Spleen (tissue), 11 donors: Measurements from ENCODE around the gene SPOP. TPM values are rescaled to one million over a fixed set of nuclear protein-coding genes. Genes with fewer than 3 reads are reported as not detected.

Experiments used
- DNase-seq: peaks from one replicate; pipeline ENCODE4 v3.0.0-alpha.2; 2020
- H3K27ac ChIP-seq, 8 donors: fragments of 200-600 bp; sonication (generic) in 7 of 8; 1 replicate in 4 of 8; 2 replicates in 4 of 8; pipeline versions ENCODE4 v1.5.0 to v1.8.0; 2016 to 2021; ENCODE audit warnings: inconsistent platforms in 4 of 8, mild to moderate bottlenecking in 4 of 8, moderate library complexity in 1 of 8
- H3K27me3 ChIP-seq, 7 donors: fragments of 200-600 bp; sonication (generic) in 6 of 7; replicated peaks in 1 of 7; 1 replicate in 4 of 7; 2 replicates in 3 of 7; pipeline versions ENCODE4 v1.5.0 to v1.8.0; 2016 to 2021; ENCODE audit warnings: inconsistent platforms in 3 of 7, mild to moderate bottlenecking in 1 of 7
- H3K36me3 ChIP-seq, 6 donors: fragments of 200-600 bp; sonication (generic) in 5 of 6; 1 replicate in 4 of 6; 2 replicates in 2 of 6; pipeline versions ENCODE4 v1.5.0 to v1.8.0; 2016 to 2021; ENCODE audit warnings: inconsistent platforms in 2 of 6
- H3K4me1 ChIP-seq, 6 donors: fragments of 200-600 bp; sonication (generic) in 5 of 6; 1 replicate in 3 of 6; 2 replicates in 3 of 6; pipeline versions ENCODE4 v1.5.0 to v1.8.0; 2016 to 2021; ENCODE audit warnings: inconsistent platforms in 3 of 6
- H3K4me3 ChIP-seq, 8 donors: fragments of 200-600 bp; sonication (generic) in 7 of 8; 1 replicate in 4 of 8; 2 replicates in 4 of 8; pipeline versions ENCODE4 v1.5.0 to v1.8.0; 2016 to 2021; ENCODE audit warnings: inconsistent platforms in 4 of 8, mild to moderate bottlenecking in 4 of 8, moderate library complexity in 2 of 8
- H3K9me3 ChIP-seq, 8 donors: fragments of 200-600 bp; sonication (generic) in 7 of 8; 1 replicate in 4 of 8; 2 replicates in 4 of 8; pipeline versions ENCODE4 v1.5.0 to v1.8.0; 2016 to 2021; ENCODE audit warnings: inconsistent platforms in 4 of 8
- POLR2A ChIP-seq, 3 donors: fragments of 450-650 bp; IDR thresholded peaks; one replicate each; pipeline ENCODE4 v1.5.1; 2017; ENCODE audit warnings: antibody characterized with exemption in 3 of 3, mild to moderate bottlenecking in 1 of 3
- POLR2AphosphoS5 ChIP-seq, 3 donors: sonication (generic); formaldehyde crosslinking; IDR thresholded peaks; one replicate each; pipeline ENCODE4 v1.5.1; 2017; ENCODE audit warnings: antibody characterized with exemption in 3 of 3
- WGBS, 5 donors: extraction: QIAGEN DNeasy Blood & Tissue Kit in 3 of 5; methylation state at CpG; one replicate each; pipeline versions ENCODE4 v1.1.5 to v1.1.7; 2013 to 2018; 5-methylcytosine and 5-hydroxymethylcytosine counted together
- intact Hi-C: fragments of 100-400 bp; cut with DNase I; formaldehyde crosslinking; loops from one replicate; pipeline ENCODE4 v1.15.0; 2023; ENCODE audit warnings: low total_unique reads
- polyA plus RNA-seq, 3 donors: library from polyadenylated mRNA; stranded (reverse); fragments of 200-250 nt; gene quantifications; one replicate each; pipeline ENCODE4 v1.2.1, GENCODE V29; 2013
- total RNA-seq, 7 donors: library from RNA; depleted of rRNA in 3 of 7; stranded (reverse); fragments of >200 nt in 3 of 7; fragmentation: NEBNext Ultra II Directional in 4 of 7; extraction: Animal tissue kit (Norgen Biotek cat#: 25700) in 4 of 7; gene quantifications; one replicate each; pipeline versions ENCODE4 v1.1.0 to v1.2.1, GENCODE V29; 2016 to 2021
- TF ChIP-seq, protein P1 (sequence below), 11 experiments: fragments of 200-600 bp in 7 of 11; fragments of 450-650 bp in 4 of 11; sonication (generic) in 4 of 11; IDR thresholded peaks in 8 of 11; conservative IDR thresholded peaks in 3 of 11; 1 replicate in 7 of 11; 2 replicates in 4 of 11; pipeline versions ENCODE4 v1.4.0 to v1.8.0; 2016 to 2021; ENCODE audit warnings: antibody characterized with exemption in 11 of 11, inconsistent platforms in 4 of 11, mild to moderate bottlenecking in 1 of 11
- donor health status: healthy with polysubstance abuse.
- donor health status: DM: no; HTN: no; CAD: no; lungs with moderate emphysema.
- donor health status: DM: no; HTN: no; CAD: no.
- donor health status: Bipolar disorder and iron deficiency.
- donor health status: healthy.
- donor health status: DM: no; HTN: no; CAD: no.
- donor health status: DM: yes; HTN: yes; CAD: no.

Gene SPOP
- total and polyA plus RNA-seq, 10 donors, result 23.7 to 86.4 (median 67.8) TPM

DNA sequence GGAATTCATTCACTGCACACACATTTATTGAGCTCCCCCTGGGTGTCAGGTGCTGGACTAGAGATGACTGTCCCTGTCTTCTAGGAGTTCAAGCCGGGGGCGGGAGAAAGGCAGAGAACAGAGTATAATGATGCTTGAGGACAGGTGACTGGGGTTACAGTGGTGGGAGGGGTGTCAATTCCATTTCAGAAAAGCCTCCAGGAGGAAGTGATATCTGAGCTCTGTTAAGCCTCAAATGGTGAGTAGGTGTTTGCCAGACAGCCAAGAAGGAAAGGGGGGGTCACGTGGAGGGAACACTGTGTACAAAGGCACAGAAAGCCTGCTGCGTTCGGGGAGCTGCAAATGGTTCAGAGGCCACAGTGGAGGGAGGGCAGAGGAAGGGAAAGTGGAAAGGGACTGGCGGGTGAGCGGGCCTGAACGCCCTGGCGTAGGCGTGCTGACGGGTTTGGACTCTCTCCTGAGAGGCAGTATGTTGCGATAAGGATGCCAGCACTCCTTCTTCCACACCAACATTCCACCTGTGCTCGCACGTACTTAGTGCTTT is 111.9 kb downstream of the SPOP start:
- DNase-seq, result peak; percentile 58
- intact Hi-C loops, result loop anchor here (5.0 kb wide), 2 partner anchors 221 to 431 kb away; partner anchors contain the start of genes DLX3 and KAT7
- Histone ChIP-seq H3K9me3 (no peaks in the 10 kb centered on the region), H3K27ac (no peak overlapping the region), H3K27me3 (peaks cover 0 to 53% (median 0%) of the 10 kb centered on the region in 7 donors), H3K4me1 (peaks cover 3 to 44% (median 19%) of the 10 kb centered on the region in 6 donors), H3K36me3 (no peaks in the 10 kb centered on the region), H3K4me3 (no peak overlapping the region)
- WGBS, 5 donors, result 18 to 35% (median 21%) methylated on average over 14 of the region's 14 CpGs
- TF ChIP-seq, protein P1, sequence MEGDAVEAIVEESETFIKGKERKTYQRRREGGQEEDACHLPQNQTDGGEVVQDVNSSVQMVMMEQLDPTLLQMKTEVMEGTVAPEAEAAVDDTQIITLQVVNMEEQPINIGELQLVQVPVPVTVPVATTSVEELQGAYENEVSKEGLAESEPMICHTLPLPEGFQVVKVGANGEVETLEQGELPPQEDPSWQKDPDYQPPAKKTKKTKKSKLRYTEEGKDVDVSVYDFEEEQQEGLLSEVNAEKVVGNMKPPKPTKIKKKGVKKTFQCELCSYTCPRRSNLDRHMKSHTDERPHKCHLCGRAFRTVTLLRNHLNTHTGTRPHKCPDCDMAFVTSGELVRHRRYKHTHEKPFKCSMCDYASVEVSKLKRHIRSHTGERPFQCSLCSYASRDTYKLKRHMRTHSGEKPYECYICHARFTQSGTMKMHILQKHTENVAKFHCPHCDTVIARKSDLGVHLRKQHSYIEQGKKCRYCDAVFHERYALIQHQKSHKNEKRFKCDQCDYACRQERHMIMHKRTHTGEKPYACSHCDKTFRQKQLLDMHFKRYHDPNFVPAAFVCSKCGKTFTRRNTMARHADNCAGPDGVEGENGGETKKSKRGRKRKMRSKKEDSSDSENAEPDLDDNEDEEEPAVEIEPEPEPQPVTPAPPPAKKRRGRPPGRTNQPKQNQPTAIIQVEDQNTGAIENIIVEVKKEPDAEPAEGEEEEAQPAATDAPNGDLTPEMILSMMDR (IDR thresholded peaks at IDR 0.05 in 8 of 11, conservative IDR thresholded peaks at IDR 0.05 in 3 of 11), result no peak
- TF ChIP-seq POLR2A (IDR thresholded peaks at IDR 0.05), result no peak
- TF ChIP-seq POLR2AphosphoS5 (IDR thresholded peaks at IDR 0.05), result peak in 2 of 3 donors; percentile 10 to 34

- intact Hi-C loops, result loop anchor here (5.0 kb wide), 2 partner anchors 223 to 433 kb away; partner anchors contain the start of genes DLX3 and KAT7
- TF ChIP-seq, protein P1 (IDR thresholded peaks at IDR 0.05 in 8 of 11, conservative IDR thresholded peaks at IDR 0.05 in 3 of 11), result no peak
- TF ChIP-seq POLR2A (IDR thresholded peaks at IDR 0.05), result no peak
- no peak for TF ChIP-seq POLR2AphosphoS5 (IDR thresholded peaks at IDR 0.05)
- 84 to 94% (median 87%) methylated on average over 4 of the region's 4 CpGs for WGBS, 5 donors
- H3K4me1 ChIP-seq, result peaks cover 0 to 30% (median 13%) of the 10 kb centered on the region in 6 donors
- H3K27me3 ChIP-seq, result peaks cover 0 to 43% (median 0%) of the 10 kb centered on the region in 7 donors
- no peak for DNase-seq
- no peaks in the 10 kb centered on the region for H3K36me3 ChIP-seq
- no peaks in the 10 kb centered on the region for H3K9me3 ChIP-seq
- H3K4me3 ChIP-seq, result no peak overlapping the region
- H3K27ac ChIP-seq, result no peak overlapping the region
Measured at GRCh38 chr17:49564638-49565037, 113.3 kb downstream of the SPOP start.

- Histone ChIP-seq H3K27ac (no peak overlapping the region), H3K9me3 (no peaks in the 10 kb centered on the region), H3K27me3 (peaks cover 0 to 22% (median 0%) of the 10 kb centered on the region in 7 donors), H3K4me3 (no peak overlapping the region), H3K36me3 (no peaks in the 10 kb centered on the region), H3K4me1 (peaks cover 5 to 15% (median 8%) of the 10 kb centered on the region in 6 donors)
- DNase-seq, result peak; percentile 36
- 17 to 21% (median 19%) methylated on average over 9 of the region's 9 CpGs for WGBS, 5 donors
- intact Hi-C loops, result loop anchor here (5.0 to 10.0 kb wide), 3 partner anchors 63 to 145 kb away; partner anchors contain the start of genes NGFR and PHB1
- TF ChIP-seq, protein P1 (IDR thresholded peaks at IDR 0.05 in 8 of 11, conservative IDR thresholded peaks at IDR 0.05 in 3 of 11), result peak in 10 of 11 experiments; percentile 14 to 58 (median 36)
- TF ChIP-seq POLR2A (IDR thresholded peaks at IDR 0.05), result no peak
Measured at GRCh38 chr17:49557312-49558024, 120.4 kb downstream of the SPOP start.
